HAP-1 (cell line): Measurements from ENCODE around the gene GASK1B.

Source experiments
- DNase-seq, 2 experiments: peaks; one replicate each; pipeline ENCODE4 v3.0.0-alpha.2; 2016 to 2020; ENCODE audit warnings: low spot score in 2 of 2
- H3K27me3 ChIP-seq: fragments of 250-450 bp; sonication (Bioruptor Pico); 2 replicates; pipeline ENCODE4 v1.5.1; 2020; ENCODE audit warnings: low read depth, mild to moderate bottlenecking, moderate library complexity
- H3K36me3 ChIP-seq: fragments of 250-450 bp; sonication (Bioruptor Pico); replicated peaks from 2 replicates; pipeline ENCODE4 v1.5.1; 2020; ENCODE audit warnings: mild to moderate bottlenecking
- H3K4me1 ChIP-seq: fragments of 250-450 bp; sonication (Bioruptor Pico); 2 replicates; pipeline ENCODE4 v1.5.1; 2020; ENCODE audit warnings: mild to moderate bottlenecking
- H3K4me3 ChIP-seq: fragments of 250-450 bp; sonication (Bioruptor Pico); 2 replicates; pipeline ENCODE4 v1.5.1; 2020; ENCODE audit warnings: mild to moderate bottlenecking, moderate library complexity
- H3K9me3 ChIP-seq: fragments of 250-450 bp; sonication (Bioruptor Pico); 2 replicates; pipeline ENCODE4 v1.5.1; 2020; ENCODE audit warnings: mild to moderate bottlenecking, moderate library complexity
- in situ Hi-C: fragments of 300-500 bp; cut with MboI; formaldehyde crosslinking; loops from 3 replicates; pipeline ENCODE4 v1.14.3; 2020; ENCODE audit warnings: low sequenced_read_pairs, inconsistent platforms, mixed read lengths

The GASK1B gene

DNA sequence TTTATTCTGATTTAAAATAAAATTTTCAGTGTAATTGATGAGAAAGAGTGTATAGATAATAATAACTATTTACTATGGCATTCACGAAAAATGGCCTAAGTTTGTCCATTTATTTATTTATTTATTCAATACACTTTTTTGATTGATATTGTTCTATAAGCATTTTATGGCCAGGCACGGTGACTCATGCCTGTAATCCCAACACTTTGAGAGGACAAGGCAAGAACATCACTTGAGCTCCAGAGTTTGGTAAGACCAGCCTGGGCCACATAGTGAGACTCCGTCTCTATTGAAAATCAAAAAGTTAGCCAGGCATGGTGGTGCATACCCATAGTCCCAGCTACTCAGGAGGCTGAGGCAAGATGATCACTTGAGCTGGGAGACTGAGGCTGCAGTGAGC, 25.7 kb downstream of the GASK1B start:
- peaks cover 32% of the 10 kb centered on the region for H3K36me3 ChIP-seq
- peaks cover 47% of the 10 kb centered on the region for H3K4me1 ChIP-seq
- peak; percentile 60 to 69 for DNase-seq

DNA sequence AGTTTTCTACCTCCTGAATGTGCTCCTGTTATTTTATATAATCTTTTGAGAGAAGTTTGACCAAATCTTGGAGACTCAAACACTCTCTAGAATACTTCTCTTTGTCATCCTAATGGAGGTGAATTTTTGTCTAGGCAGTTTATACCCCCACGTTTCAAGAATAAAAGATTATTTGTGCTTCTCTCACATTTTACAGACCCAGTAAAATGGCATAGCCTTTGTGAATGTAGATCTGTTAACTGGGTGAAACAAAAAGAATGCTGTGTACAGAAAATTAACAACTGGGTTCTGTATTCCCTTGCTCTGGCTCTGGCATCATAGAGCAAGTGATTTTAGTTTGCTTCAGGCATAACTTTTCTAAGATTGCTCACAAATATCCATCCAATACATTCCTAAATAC, 26.1 kb downstream of the GASK1B start:
- in situ Hi-C loops: no loop called here
- H3K4me1 ChIP-seq: peaks cover 47% of the 10 kb centered on the region
- H3K36me3 ChIP-seq: peaks cover 28% of the 10 kb centered on the region
- no peaks in the 10 kb centered on the region for H3K9me3 ChIP-seq
- peak; percentile 31 to 99 for DNase-seq
- no peaks in the 10 kb centered on the region for H3K27me3 ChIP-seq
- no peak overlapping the region for H3K4me3 ChIP-seq

More for the DNA sequence above, 25.7 kb downstream of the GASK1B start:
- Histone ChIP-seq H3K4me3 (no peak overlapping the region), H3K27me3 (no peaks in the 10 kb centered on the region), H3K9me3 (no peaks in the 10 kb centered on the region)
- in situ Hi-C loops: no loop called here

DNA sequence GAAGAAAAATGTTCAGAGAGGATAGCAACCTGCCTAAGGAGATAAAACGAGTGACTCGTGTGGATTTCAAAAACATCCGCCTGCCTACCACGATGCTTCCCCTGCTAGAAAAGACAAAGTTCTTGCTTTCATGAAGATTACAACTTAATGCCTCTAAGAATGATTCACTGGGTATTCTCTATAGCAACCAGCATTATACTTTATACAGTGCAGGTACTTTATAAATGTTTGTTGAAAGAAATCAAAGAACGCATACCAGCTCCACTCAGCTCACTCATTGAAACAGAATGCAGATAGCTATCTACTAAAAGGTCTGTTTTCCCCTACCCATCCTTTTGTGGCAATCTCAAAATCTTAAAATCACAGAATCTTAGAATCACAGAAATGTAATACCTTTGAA, 33.7 kb downstream of the GASK1B start:
- no peak overlapping the region for H3K4me3 ChIP-seq
- H3K27me3 ChIP-seq: no peaks in the 10 kb centered on the region
- peaks cover 13% of the 10 kb centered on the region for H3K36me3 ChIP-seq
- H3K4me1 ChIP-seq: peaks cover 29% of the 10 kb centered on the region
- no peak for DNase-seq
- no peaks in the 10 kb centered on the region for H3K9me3 ChIP-seq
- in situ Hi-C loops: no loop called here

DNA sequence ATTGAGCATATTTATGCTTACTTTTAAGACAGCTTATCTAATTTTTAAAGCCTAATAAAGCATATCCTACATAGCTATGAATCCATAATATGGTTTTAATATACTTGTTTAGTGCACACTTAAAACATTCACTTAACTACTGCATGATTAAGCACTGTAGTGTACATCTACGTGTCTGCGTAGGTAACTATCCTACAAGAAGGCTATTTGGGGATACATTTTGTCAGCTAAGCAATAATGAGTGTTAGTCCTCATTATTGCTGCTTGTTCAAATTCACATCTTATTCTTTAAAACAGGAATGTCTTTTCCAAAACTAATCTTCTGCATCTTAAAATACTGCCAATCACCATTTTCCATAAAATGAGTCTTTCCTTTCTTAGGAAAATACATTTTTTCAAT, 38.6 kb downstream of the GASK1B start:
- no peak for DNase-seq
- H3K4me1 ChIP-seq: peaks cover 31% of the 10 kb centered on the region
- no peaks in the 10 kb centered on the region for H3K27me3 ChIP-seq
- H3K36me3 ChIP-seq: peaks cover 14% of the 10 kb centered on the region
- no peak overlapping the region for H3K4me3 ChIP-seq
- no peaks in the 10 kb centered on the region for H3K9me3 ChIP-seq
- in situ Hi-C loops: no loop called here

DNA sequence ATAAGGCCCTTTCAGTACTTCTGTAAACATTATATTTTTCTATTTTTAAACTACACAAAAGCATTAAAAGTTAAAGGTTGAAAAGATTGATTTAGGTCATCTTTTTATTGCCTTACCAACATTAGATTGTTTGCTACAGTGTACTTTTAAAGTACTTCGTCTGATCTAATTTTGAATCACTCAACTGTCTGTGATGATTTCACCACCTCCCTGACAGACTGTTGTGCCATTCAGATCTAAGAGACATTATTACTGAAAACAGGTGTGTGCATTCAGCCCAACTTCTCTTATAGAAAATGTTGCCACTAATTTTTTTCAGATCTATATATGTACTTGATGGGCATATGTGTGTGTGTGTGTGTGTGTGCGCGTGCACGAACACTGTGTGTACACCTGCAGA, 39.3 kb downstream of the GASK1B start:
- in situ Hi-C loops: no loop called here
- no peak overlapping the region for H3K4me3 ChIP-seq
- no peaks in the 10 kb centered on the region for H3K27me3 ChIP-seq
- H3K4me1 ChIP-seq: peaks cover 33% of the 10 kb centered on the region
- DNase-seq: no peak
- no peaks in the 10 kb centered on the region for H3K9me3 ChIP-seq
- peaks cover 14% of the 10 kb centered on the region for H3K36me3 ChIP-seq

DNA sequence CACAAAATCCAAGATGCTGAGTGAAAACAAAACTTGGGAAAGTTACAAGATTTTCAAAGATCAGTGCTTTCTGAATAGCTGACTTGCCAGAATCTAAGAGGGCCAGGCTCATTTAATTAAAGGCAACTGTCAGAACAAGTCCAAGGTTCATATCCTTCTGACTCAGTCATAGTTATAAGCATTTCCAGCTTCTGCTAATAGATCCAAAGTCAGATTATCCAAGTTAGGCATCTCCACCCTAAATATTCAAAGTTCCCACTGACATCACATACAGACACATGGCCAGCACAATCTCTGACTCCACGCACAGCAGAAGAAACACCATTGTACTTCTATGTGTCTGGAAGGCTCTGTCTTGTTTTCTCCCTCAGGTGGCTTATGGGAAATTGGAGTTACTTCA, 41.8 kb downstream of the GASK1B start:
- no peak for DNase-seq
- Histone ChIP-seq H3K4me3 (no peak overlapping the region), H3K9me3 (no peaks in the 10 kb centered on the region), H3K36me3 (peaks cover 20% of the 10 kb centered on the region), H3K4me1 (peaks cover 59% of the 10 kb centered on the region), H3K27me3 (no peaks in the 10 kb centered on the region)
- in situ Hi-C loops: no loop called here

DNA sequence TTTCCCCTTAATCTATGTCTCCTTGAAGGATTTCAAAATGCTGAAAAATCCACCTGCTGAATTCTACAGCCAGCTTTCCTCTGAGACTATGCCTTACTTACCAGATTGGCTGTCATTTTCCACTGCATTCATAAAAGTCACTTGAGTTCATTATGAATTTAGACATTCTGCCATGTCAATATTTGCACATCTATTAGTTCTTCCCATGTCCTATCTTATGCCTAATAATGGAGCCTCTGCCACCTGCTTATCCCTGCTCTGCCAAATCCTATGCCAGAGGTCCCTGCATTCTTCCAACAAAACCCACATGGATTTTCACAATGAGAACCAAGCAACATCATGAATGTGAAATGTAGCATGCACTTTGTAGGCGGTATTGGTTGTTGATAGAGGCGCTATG, 42.6 kb downstream of the GASK1B start:
- in situ Hi-C loops: no loop called here
- Histone ChIP-seq H3K36me3 (peaks cover 20% of the 10 kb centered on the region), H3K27me3 (no peaks in the 10 kb centered on the region), H3K9me3 (no peaks in the 10 kb centered on the region), H3K4me3 (no peak overlapping the region), H3K4me1 (peaks cover 64% of the 10 kb centered on the region)
- DNase-seq: no peak

DNA sequence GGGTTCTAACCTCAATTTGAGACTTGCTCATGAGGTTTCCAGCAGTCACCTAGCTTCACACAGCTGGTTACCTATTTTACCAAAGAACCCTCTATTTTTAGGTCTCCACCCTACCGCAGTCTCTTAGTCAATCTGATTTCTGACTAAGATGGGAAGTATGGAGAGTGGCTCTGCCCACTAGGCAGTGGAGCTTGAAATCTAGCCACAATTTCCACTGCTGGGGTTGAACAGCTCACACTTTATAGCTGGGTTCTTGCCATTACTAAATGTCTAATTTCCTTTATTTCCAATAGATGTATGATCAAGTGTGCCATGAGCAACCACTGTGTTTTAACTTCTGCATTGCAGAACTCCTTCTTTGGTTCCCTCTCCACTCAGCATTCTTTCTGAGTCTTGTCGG, 43.1 kb downstream of the GASK1B start:
- in situ Hi-C loops: no loop called here
- no peaks in the 10 kb centered on the region for H3K9me3 ChIP-seq
- peaks cover 68% of the 10 kb centered on the region for H3K4me1 ChIP-seq
- no peaks in the 10 kb centered on the region for H3K27me3 ChIP-seq
- DNase-seq: no peak
- peaks cover 20% of the 10 kb centered on the region for H3K36me3 ChIP-seq
- H3K4me3 ChIP-seq: no peak overlapping the region

DNA sequence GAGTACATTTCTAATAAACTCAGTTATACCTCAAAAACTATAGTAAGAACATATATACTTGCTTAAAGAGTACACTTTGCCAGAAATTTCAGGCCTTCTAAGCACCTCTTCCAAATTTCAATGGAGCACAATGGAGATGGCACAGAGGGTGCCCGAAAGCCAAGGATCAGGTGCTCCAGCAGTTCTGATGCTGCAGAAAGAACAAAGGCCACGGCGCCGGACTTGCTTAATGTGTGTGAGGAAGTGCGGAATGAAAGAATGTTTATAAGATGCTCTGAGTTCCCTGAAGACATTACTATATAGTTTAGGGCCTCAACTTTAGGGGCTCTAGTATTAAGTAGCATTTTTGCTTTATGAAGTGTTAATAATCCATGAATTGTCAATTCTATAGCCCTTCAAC, 44.3 kb downstream of the GASK1B start:
- H3K4me3 ChIP-seq: no peak overlapping the region
- in situ Hi-C loops: no loop called here
- H3K9me3 ChIP-seq: no peaks in the 10 kb centered on the region
- peak; percentile 56 to 69 for DNase-seq
- H3K36me3 ChIP-seq: peaks cover 20% of the 10 kb centered on the region
- H3K4me1 ChIP-seq: peaks cover 62% of the 10 kb centered on the region
- no peaks in the 10 kb centered on the region for H3K27me3 ChIP-seq

DNA sequence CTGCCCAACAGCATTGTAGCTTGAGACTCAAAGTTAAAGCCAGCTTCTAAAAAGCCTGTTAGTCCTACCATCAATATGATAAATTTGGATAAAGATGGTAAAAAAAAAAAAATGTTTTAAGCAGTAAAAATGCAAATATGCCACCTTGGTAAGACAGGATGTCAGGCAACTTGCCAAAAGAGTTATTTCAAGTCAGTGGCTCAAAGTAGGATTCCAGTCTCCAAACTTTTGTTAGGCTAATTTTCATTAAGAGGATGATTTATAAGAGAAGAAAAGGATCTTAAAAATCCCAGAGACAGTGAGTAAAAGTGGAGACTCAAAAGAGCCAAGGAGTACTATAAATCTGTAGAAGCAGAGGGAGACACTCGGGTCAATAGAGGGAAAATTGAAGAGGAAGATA, 47.5 kb downstream of the GASK1B start:
- H3K36me3 ChIP-seq: peaks cover 12% of the 10 kb centered on the region
- H3K4me3 ChIP-seq: no peak overlapping the region
- in situ Hi-C loops: no loop called here
- peak; percentile 50 to 100 for DNase-seq
- H3K4me1 ChIP-seq: peaks cover 58% of the 10 kb centered on the region
- H3K27me3 ChIP-seq: no peaks in the 10 kb centered on the region
- H3K9me3 ChIP-seq: no peaks in the 10 kb centered on the region
